GM23248 (cell line): ENCODE measurements around the gene PNMA6F. TPM values are rescaled to one million over a fixed set of nuclear protein-coding genes. Genes with fewer than 3 reads are reported as not detected.

Experiments used
- DNase-seq: peaks from one replicate; pipeline ENCODE4 v3.0.0-alpha.2; 2015
- H2AFZ ChIP-seq: fragments of 200-600 bp; sonication (generic); 2 replicates; pipeline ENCODE4 v1.6.1; 2016; ENCODE audit warnings: antibody characterized with exemption
- H3F3A ChIP-seq: fragments of 200-600 bp; sonication (generic); 2 replicates; pipeline ENCODE4 v1.6.1; 2016; ENCODE audit warnings: mild to moderate bottlenecking, antibody characterized with exemption, mixed run types; ENCODE audit not compliant: insufficient read depth
- H3K27ac ChIP-seq: fragments of 200-600 bp; sonication (generic); 2 replicates; pipeline ENCODE4 v1.5.1; 2016; ENCODE audit warnings: mild to moderate bottlenecking
- H3K27me3 ChIP-seq: fragments of 200-600 bp; sonication (generic); replicated peaks from 2 replicates; pipeline ENCODE4 v1.6.1; 2016; ENCODE audit warnings: mild to moderate bottlenecking; ENCODE audit not compliant: insufficient read depth
- H3K36me3 ChIP-seq: fragments of 200-600 bp; sonication (generic); 2 replicates; pipeline ENCODE4 v1.6.1; 2016; ENCODE audit warnings: low read depth, mild to moderate bottlenecking
- H3K4me1 ChIP-seq: fragments of 200-600 bp; sonication (generic); 2 replicates; pipeline ENCODE4 v1.6.1; 2016; ENCODE audit warnings: mild to moderate bottlenecking; ENCODE audit not compliant: insufficient read depth
- H3K4me2 ChIP-seq: fragments of 200-600 bp; sonication (generic); one replicate; pipeline ENCODE4 v1.6.1; 2016; ENCODE audit warnings: mild to moderate bottlenecking; ENCODE audit not compliant: unreplicated experiment
- H3K4me3 ChIP-seq: fragments of 200-600 bp; sonication (generic); 2 replicates; pipeline ENCODE4 v1.5.1; 2016; ENCODE audit warnings: mild to moderate bottlenecking
- H3K79me2 ChIP-seq: fragments of 200-600 bp; sonication (generic); 2 replicates; pipeline ENCODE4 v1.6.1; 2016; ENCODE audit warnings: mild to moderate bottlenecking; ENCODE audit not compliant: insufficient read depth
- H3K9ac ChIP-seq: fragments of 200-600 bp; sonication (generic); 2 replicates; pipeline ENCODE4 v1.6.1; 2016; ENCODE audit warnings: mild to moderate bottlenecking
- H3K9me2 ChIP-seq: fragments of 200-600 bp; sonication (generic); 2 replicates; pipeline ENCODE4 v1.6.1; 2016; ENCODE audit warnings: mixed run types, mild to moderate bottlenecking, moderate library complexity; ENCODE audit not compliant: insufficient read depth
- H3K9me3 ChIP-seq: fragments of 200-600 bp; sonication (generic); one replicate; pipeline ENCODE4 v1.6.1; 2017; ENCODE audit warnings: low read depth
- H4K20me1 ChIP-seq: fragments of 200-600 bp; sonication (generic); 2 replicates; pipeline ENCODE4 v1.6.0; 2016; ENCODE audit not compliant: insufficient read depth
- EZH2 ChIP-seq: fragments of 200-600 bp; sonication (generic); IDR thresholded peaks from 2 replicates; pipeline ENCODE4 v1.6.1; 2018; ENCODE audit warnings: antibody characterized with exemption, mild to moderate bottlenecking; ENCODE audit not compliant: insufficient read depth, poor library complexity, severe bottlenecking
- EZH2phosphoT487 ChIP-seq: fragments of 200-600 bp; sonication (generic); IDR thresholded peaks from 2 replicates; pipeline ENCODE4 v1.6.1; 2018; ENCODE audit warnings: antibody characterized with exemption, moderate library complexity, mild to moderate bottlenecking, low read depth; ENCODE audit not compliant: insufficient read depth
- WGBS, 2 experiments: methylation state at CpG; one replicate each; pipeline ENCODE4 v1.1.6; 2015 to 2017; ENCODE audit warnings: low lambda C conversion rate in 2 of 2, low coverage in 1 of 2; ENCODE audit errors: missing lambda C conversion rate in 2 of 2; 5-methylcytosine and 5-hydroxymethylcytosine counted together
- in situ Hi-C: fragments of 300-500 bp; cut with MboI; formaldehyde crosslinking; loops from 2 replicates; pipeline ENCODE4 v1.15.0; 2020
- polyA plus RNA-seq: library from polyadenylated mRNA; unstranded; fragments of >200 nt; fragmentation: Nextera tagmentation; extraction: Ambion mirVana; gene quantifications from 2 replicates; pipeline ENCODE4 v1.2.1, GENCODE V29; 2016
- total RNA-seq: library from RNA; depleted of rRNA; stranded (reverse); fragments of >200 nt; shearing (Covaris generic); gene quantifications from 2 replicates; pipeline ENCODE4 v1.2.3, GENCODE V29; 2014

PNMA6F gene
- total and polyA plus RNA-seq, 2 experiments from 2014 or later, result not detected

GRCh38 chrX:153306527-153307115 is 14.9 kb downstream of the PNMA6F start:
- Histone ChIP-seq H3K9me3 (no peaks in the 10 kb centered on the region), H3K4me3 (no peak overlapping the region), H3K9me2 (no peaks in the 10 kb centered on the region), H3K27me3 (no peaks in the 10 kb centered on the region), H3F3A (no peaks in the 10 kb centered on the region; the same call in 1 of the 2 replicates), H3K36me3 (no peaks in the 10 kb centered on the region), H3K27ac (no peak overlapping the region), H3K79me2 (no peaks in the 10 kb centered on the region), H3K9ac (no peak overlapping the region), H3K4me2 (no peak overlapping the region), H3K4me1 (no peaks in the 10 kb centered on the region), H2AFZ (no peak overlapping the region), H4K20me1 (no peaks in the 10 kb centered on the region)
- no peak for DNase-seq
- WGBS, 2 experiments, result 83 to 100% methylated on average over 8 to 12 of the region's 17 CpGs
- in situ Hi-C loops, result no loop called here
- TF ChIP-seq EZH2phosphoT487 (no peak), EZH2 (no peak)

GRCh38 chrX:153305972-153306371 is 15.6 kb downstream of the PNMA6F start:
- Histone ChIP-seq H4K20me1 (no peaks in the 10 kb centered on the region), H3K9ac (no peak overlapping the region), H3K9me2 (no peaks in the 10 kb centered on the region), H3K4me3 (no peak overlapping the region), H3K4me1 (no peaks in the 10 kb centered on the region), H3K27me3 (no peaks in the 10 kb centered on the region), H3K27ac (no peak overlapping the region), H3K79me2 (no peaks in the 10 kb centered on the region), H3F3A (no peaks in the 10 kb centered on the region; the same call in 1 of the 2 replicates), H3K36me3 (no peaks in the 10 kb centered on the region), H3K4me2 (no peak overlapping the region), H3K9me3 (no peaks in the 10 kb centered on the region), H2AFZ (no peak overlapping the region)
- in situ Hi-C loops, result no loop called here
- TF ChIP-seq EZH2, result no peak
- TF ChIP-seq EZH2phosphoT487, result no peak
- WGBS, 2 experiments, result 44 to 45% methylated on average over 2 to 3 of the region's 3 CpGs
- peak; percentile 72 for DNase-seq

GRCh38 chrX:153304988-153305736 is 16.4 kb downstream of the PNMA6F start:
- in situ Hi-C loops, result no loop called here
- 40 to 48% methylated on average over 7 to 9 of the region's 9 CpGs for WGBS, 2 experiments
- H3K79me2 ChIP-seq, result no peaks in the 10 kb centered on the region
- no peaks in the 10 kb centered on the region for H4K20me1 ChIP-seq
- H2AFZ ChIP-seq, result no peak overlapping the region
- no peaks in the 10 kb centered on the region for H3K4me1 ChIP-seq
- no peak overlapping the region for H3K27ac ChIP-seq
- no peak overlapping the region for H3K4me3 ChIP-seq
- no peak for DNase-seq
- no peak overlapping the region for H3K4me2 ChIP-seq
- no peak overlapping the region for H3K9ac ChIP-seq
- no peaks in the 10 kb centered on the region for H3K9me3 ChIP-seq
- H3K36me3 ChIP-seq, result no peaks in the 10 kb centered on the region
- H3F3A ChIP-seq, result no peaks in the 10 kb centered on the region; the same call in 1 of the 2 replicates
- no peaks in the 10 kb centered on the region for H3K27me3 ChIP-seq
- TF ChIP-seq EZH2, result no peak
- TF ChIP-seq EZH2phosphoT487, result no peak
- no peaks in the 10 kb centered on the region for H3K9me2 ChIP-seq

GRCh38 chrX:153303276-153304262 is 18.0 kb downstream of the PNMA6F start:
- TF ChIP-seq EZH2 (no peak), EZH2phosphoT487 (no peak)
- Histone ChIP-seq H3K79me2 (no peaks in the 10 kb centered on the region), H3K36me3 (no peaks in the 10 kb centered on the region), H3K9me2 (no peaks in the 10 kb centered on the region), H3K4me1 (no peaks in the 10 kb centered on the region), H3K4me3 (no peak overlapping the region), H3K4me2 (no peak overlapping the region), H3K9me3 (no peaks in the 10 kb centered on the region), H3K9ac (no peak overlapping the region), H3F3A (no peaks in the 10 kb centered on the region; the same call in 1 of the 2 replicates), H3K27ac (no peak overlapping the region), H3K27me3 (no peaks in the 10 kb centered on the region), H2AFZ (no peak overlapping the region), H4K20me1 (no peaks in the 10 kb centered on the region)
- DNase-seq, result no peak
- 62 to 65% methylated on average over 12 of the region's 12 CpGs for WGBS, 2 experiments
- in situ Hi-C loops, result no loop called here
